Measurements from ENCODE around the gene ARHGAP31. TPM values are rescaled to one million over a fixed set of nuclear protein-coding genes. Genes with fewer than 3 reads are reported as not detected.

ARHGAP31 gene
- total and polyA plus RNA-seq, 10 donors: 2.0 to 38.0 (median 25.3) TPM

GRCh38 chr3:119436977-119437376 is 142.8 kb downstream of the ARHGAP31 start:
- Histone ChIP-seq H3K4me1 (peaks cover 0 to 7% (median 0%) of the 10 kb centered on the region in 6 donors), H3K9me3 (no peaks in the 10 kb centered on the region), H3K4me3 (no peak overlapping the region), H3K27ac (no peak overlapping the region), H3K36me3 (peaks cover 10 to 97% (median 66%) of the 10 kb centered on the region in 6 donors), H3K27me3 (replicated peaks in 1 of 7) (no peaks in the 10 kb centered on the region)
- 88 to 100% (median 89%) methylated on average over 1 of the region's 1 CpG for WGBS, 5 donors
- DNase-seq: no peak
- intact Hi-C loops (cut with DNase I; ENCODE audit: low total_unique reads): no loop called here
- TF ChIP-seq POLR2AphosphoS5 (IDR thresholded peaks at IDR 0.05) (no peak), CTCF (IDR thresholded peaks at IDR 0.05 in 8 of 11, conservative IDR thresholded peaks at IDR 0.05 in 3 of 11) (no peak), POLR2A (IDR thresholded peaks at IDR 0.05) (no peak)

DNA sequence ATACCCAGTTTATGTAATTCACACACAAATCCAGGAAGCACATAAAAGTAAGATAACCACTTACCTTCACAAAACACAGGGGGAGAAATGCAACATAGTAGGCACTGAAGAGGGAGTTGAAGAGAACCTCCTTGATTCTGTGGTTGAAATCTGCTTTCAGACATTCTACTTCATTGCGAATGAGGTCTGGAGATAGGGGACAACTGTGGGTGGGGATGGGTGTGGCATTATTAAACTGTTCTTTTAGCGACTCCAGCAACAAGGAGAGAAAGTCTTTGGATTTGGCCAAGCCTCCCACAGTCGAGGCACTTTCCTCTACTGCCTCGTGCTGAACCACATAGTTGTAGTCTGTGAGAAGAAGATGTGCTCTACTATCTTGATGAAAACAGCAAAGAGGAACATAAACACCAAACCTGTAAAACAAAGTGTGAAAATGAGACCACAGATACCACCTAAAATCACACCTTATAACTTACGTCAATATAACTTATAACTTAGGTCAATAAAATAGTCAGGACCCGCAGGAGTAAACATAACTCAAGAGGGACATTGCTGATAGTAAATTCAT is 143.6 kb downstream of the ARHGAP31 start:
- Histone ChIP-seq H3K4me3 (no peak overlapping the region), H3K27ac (no peak overlapping the region), H3K9me3 (no peaks in the 10 kb centered on the region), H3K36me3 (peaks cover 10 to 97% (median 66%) of the 10 kb centered on the region in 6 donors), H3K4me1 (peaks cover 0 to 7% (median 0%) of the 10 kb centered on the region in 6 donors), H3K27me3 (replicated peaks in 1 of 7) (no peaks in the 10 kb centered on the region)
- 88 to 92% (median 89%) methylated on average over 6 of the region's 6 CpGs for WGBS, 5 donors
- no peak for DNase-seq
- TF ChIP-seq CTCF (IDR thresholded peaks at IDR 0.05 in 8 of 11, conservative IDR thresholded peaks at IDR 0.05 in 3 of 11) (no peak), POLR2AphosphoS5 (IDR thresholded peaks at IDR 0.05) (no peak), POLR2A (IDR thresholded peaks at IDR 0.05) (no peak)
- intact Hi-C loops (cut with DNase I; ENCODE audit: low total_unique reads): no loop called here

- Histone ChIP-seq H3K4me1 (no peaks in the 10 kb centered on the region), H3K27ac (no peak overlapping the region), H3K36me3 (peaks cover 0 to 97% (median 48%) of the 10 kb centered on the region in 6 donors), H3K27me3 (replicated peaks in 1 of 7) (no peaks in the 10 kb centered on the region), H3K9me3 (no peaks in the 10 kb centered on the region), H3K4me3 (no peak overlapping the region)
- DNase-seq: no peak
- intact Hi-C loops (cut with DNase I; ENCODE audit: low total_unique reads): no loop called here
- TF ChIP-seq CTCF (IDR thresholded peaks at IDR 0.05 in 8 of 11, conservative IDR thresholded peaks at IDR 0.05 in 3 of 11) (no peak), POLR2AphosphoS5 (IDR thresholded peaks at IDR 0.05) (no peak), POLR2A (IDR thresholded peaks at IDR 0.05) (no peak)
Observed at GRCh38 chr3:119443179-119443578, 149.0 kb downstream of the ARHGAP31 start.

- peaks cover 0 to 100% (median 60%) of the 10 kb centered on the region in 6 donors for H3K36me3 ChIP-seq
- TF ChIP-seq CTCF (IDR thresholded peaks at IDR 0.05 in 8 of 11, conservative IDR thresholded peaks at IDR 0.05 in 3 of 11): no peak
- no peak for TF ChIP-seq POLR2A (IDR thresholded peaks at IDR 0.05)
- TF ChIP-seq POLR2AphosphoS5 (IDR thresholded peaks at IDR 0.05): no peak
- H3K27ac ChIP-seq: no peak overlapping the region
- H3K27me3 ChIP-seq (replicated peaks in 1 of 7): no peaks in the 10 kb centered on the region
- H3K9me3 ChIP-seq: no peaks in the 10 kb centered on the region
- 94 to 97% (median 96%) methylated on average over 2 of the region's 2 CpGs for WGBS, 5 donors
- intact Hi-C loops (cut with DNase I; ENCODE audit: low total_unique reads): no loop called here
- no peaks in the 10 kb centered on the region for H3K4me1 ChIP-seq
- DNase-seq: no peak
- no peak overlapping the region for H3K4me3 ChIP-seq
Observed at GRCh38 chr3:119444590-119444989, 150.4 kb downstream of the ARHGAP31 start.
